Erythroblast (primary cell): ENCODE data around the gene COMT.

ENCODE experiments used
- GATA1 ChIP-seq: IDR thresholded peaks from 2 replicates; pipeline ENCODE4 v1.6.1; 2011; ENCODE audit warnings: low read depth, mild to moderate bottlenecking, control low read depth, low read length, moderate library complexity
- POLR2A ChIP-seq: IDR thresholded peaks from 2 replicates; pipeline ENCODE4 v1.6.1; 2011; ENCODE audit warnings: mild to moderate bottlenecking, low read length

DNA sequence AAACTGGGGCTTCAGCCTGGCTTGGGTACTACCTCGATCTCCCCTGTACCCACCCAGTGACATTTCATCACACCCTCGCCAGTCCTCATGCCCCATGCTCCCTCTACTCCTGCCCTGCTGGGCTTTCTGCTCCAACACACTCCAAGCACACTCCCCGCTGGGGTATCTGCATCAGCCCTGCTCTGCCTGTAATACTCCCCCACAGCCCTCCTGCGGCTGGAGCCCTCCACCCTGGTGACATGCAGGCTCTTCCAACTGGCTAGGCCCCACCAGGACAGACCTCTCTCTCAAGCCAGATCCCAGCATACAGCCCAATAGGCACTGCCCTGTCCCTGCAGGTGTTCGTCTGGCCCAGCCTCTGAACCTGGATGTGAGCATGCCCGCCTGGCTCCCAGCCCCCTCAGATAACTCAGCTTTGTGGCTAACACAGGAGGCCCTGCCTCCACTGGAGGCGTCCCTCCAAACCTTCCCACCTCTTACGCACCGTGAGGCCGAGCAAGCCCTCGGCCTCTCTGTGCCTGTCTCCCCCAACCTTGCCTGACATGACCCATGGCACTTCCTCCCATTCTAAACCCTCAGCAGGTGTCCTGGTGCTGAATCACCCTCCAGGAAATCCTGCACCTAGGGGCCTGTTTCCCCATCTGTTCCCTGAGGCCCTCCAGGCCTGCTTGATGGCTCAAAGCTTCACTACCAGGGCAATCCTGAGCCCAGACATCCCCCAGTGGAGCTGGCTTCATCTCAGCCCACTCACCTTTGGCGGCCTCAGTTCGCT is 33.5 kb downstream of the COMT start:
- TF ChIP-seq POLR2A (no peak), GATA1 (no peak)
